A673 (cell line): Measurements from ENCODE around the gene TBC1D28.
"Not testable (repeated sequence)": the region's sequence is repeated elsewhere in the genome, so short reads cannot be mapped to it uniquely, and the experiment has no call there.

Source experiments
- CTCF ChIP-seq: fragments of 300-800, 200-600 bp; sonication (generic); conservative IDR thresholded peaks from 2 replicates; pipeline ENCODE4 v1.5.1; 2017; ENCODE audit warnings: low read depth, mild to moderate bottlenecking, antibody characterized with exemption, low read length, moderate library complexity, mixed read lengths
- EZH2 ChIP-seq: fragments of 200-600 bp; sonication (generic); IDR thresholded peaks from 2 replicates; pipeline ENCODE4 v1.6.1; 2017; ENCODE audit warnings: borderline replicate concordance, low read depth, mild to moderate bottlenecking, mixed read lengths, antibody characterized with exemption, low read length; ENCODE audit not compliant: poor library complexity, severe bottlenecking

- TF ChIP-seq CTCF, EZH2: not testable (repeated sequence)
Observed at GRCh38 chr17:18681767-18682571, 37.8 kb upstream of the TBC1D28 start, which contains the start of gene FOXO3B.
